GM12878 (cell line): ENCODE results near the gene NHSL2. TPM values are rescaled to one million over a fixed set of nuclear protein-coding genes. Genes with fewer than 3 reads are reported as not detected.

ENCODE experiments used
- ATAC-seq: fragments of 200-7000 bp; cut with Tn5 transposase; 3 replicates; pipeline ENCODE4 v1.9.1; 2020; ENCODE audit warnings: mild to moderate bottlenecking, moderate library complexity
- BruUV-seq: library from RNA; stranded (reverse); fragments of 400-500 nt; replicated peaks from 2 replicates; lab custom pipeline; 2021; lab: Mats Ljungman, UMichigan
- CTCF ChIA-PET: fragments of 300-600 bp; sonication (Branson Sonifier 250); formaldehyde crosslinking; extraction: SDS; loops from one replicate; lab custom pipeline; 2021; ENCODE audit warnings: inconsistent platforms; lab: Yijun Ruan, JAX
- POLR2A ChIA-PET: fragments of 350-600 bp; formaldehyde crosslinking; extraction: SDS; loops from one replicate; lab custom pipeline; 2021; ENCODE audit warnings: inconsistent platforms; lab: Charles Lee
- RAD21 ChIA-PET: fragments of 300-600 bp; sonication (Branson Sonifier 250); formaldehyde crosslinking; loops from one replicate; lab custom pipeline; 2023; ENCODE audit warnings: antibody characterized with exemption; ENCODE audit not compliant: unreplicated experiment; lab: Charles Lee
- SMC1A ChIA-PET: fragments of 300-600 bp; sonication (Branson Sonifier 250); formaldehyde crosslinking; loops from one replicate; lab custom pipeline; 2023; ENCODE audit not compliant: unreplicated experiment, uncharacterized antibody; lab: Charles Lee
- DNase-seq: peaks from one replicate; pipeline ENCODE4 v3.0.0-alpha.2; 2011; ENCODE audit warnings: low read depth, low spot score
- FAIRE-seq: peaks from 3 replicates; lab custom pipeline; 2011; peaks lifted over from hg19 to GRCh38; lab: Jason Lieb, UNC
- H2AFZ ChIP-seq: 2 replicates; pipeline ENCODE4 v1.6.0; 2011; ENCODE audit warnings: low read depth, low read length, control low read depth; ENCODE audit not compliant: control insufficient read depth
- H3K27ac ChIP-seq: 2 replicates; pipeline ENCODE4 v1.5.1; 2011; ENCODE audit warnings: control low read depth; ENCODE audit not compliant: control insufficient read depth, insufficient read depth
- H3K27me3 ChIP-seq, 2 experiments: replicated peaks in 1 of 2; 2 replicates each; pipeline versions ENCODE4 v1.6.0 to v1.6.1; 2011; ENCODE audit warnings: low read length in 1 of 2; ENCODE audit not compliant: control insufficient read depth in 2 of 2, insufficient read depth in 2 of 2
- H3K36me3 ChIP-seq, 2 experiments: 2 replicates each; pipeline ENCODE4 v1.5.1; 2011; ENCODE audit warnings: low read length in 1 of 2; ENCODE audit not compliant: control insufficient read depth in 2 of 2, insufficient read depth in 2 of 2
- H3K4me1 ChIP-seq: 2 replicates; pipeline ENCODE4 v1.6.1; 2011; ENCODE audit warnings: mild to moderate bottlenecking, low read length, moderate library complexity, mixed read lengths; ENCODE audit not compliant: control insufficient read depth, insufficient read depth
- H3K4me2 ChIP-seq: 2 replicates; pipeline ENCODE4 v1.6.0; 2011; ENCODE audit warnings: control low read depth; ENCODE audit not compliant: control insufficient read depth, insufficient read depth
- H3K4me3 ChIP-seq: fragments of 200-600 bp; sonication (generic); 2 replicates; pipeline ENCODE4 v1.5.1; 2016
- H3K79me2 ChIP-seq: 2 replicates; pipeline ENCODE4 v1.6.0; 2011; ENCODE audit warnings: low read length; ENCODE audit not compliant: control insufficient read depth, insufficient read depth
- H3K9ac ChIP-seq: 2 replicates; pipeline ENCODE4 v1.8.0; 2011; ENCODE audit warnings: low read length, control low read depth, mixed read lengths; ENCODE audit not compliant: control insufficient read depth, insufficient read depth
- H3K9me3 ChIP-seq: replicated peaks from 3 replicates; pipeline ENCODE4 v1.5.1; 2011; ENCODE audit warnings: mild to moderate bottlenecking, low read length; ENCODE audit not compliant: control insufficient read depth, insufficient read depth
- H4K20me1 ChIP-seq: 2 replicates; pipeline ENCODE4 v1.6.0; 2011; ENCODE audit not compliant: control insufficient read depth, insufficient read depth
- ASH2L ChIP-seq: fragments of 300-600, 200-600 bp; sonication (generic); IDR thresholded peaks from 2 replicates; pipeline ENCODE4 v1.6.1; 2017; ENCODE audit warnings: low read depth, mild to moderate bottlenecking, borderline replicate concordance
- DPF2 ChIP-seq: fragments of 450-650 bp; IDR thresholded peaks from 2 replicates; pipeline ENCODE4 v1.6.1; 2017; ENCODE audit warnings: mild to moderate bottlenecking
- EED ChIP-seq: sonication (generic); IDR thresholded peaks from 2 replicates; pipeline ENCODE4 v1.6.1; 2016; ENCODE audit warnings: antibody characterized with exemption, low read depth
- FOXK2 ChIP-seq: fragments of 450-650 bp; IDR thresholded peaks from 2 replicates; pipeline ENCODE4 v1.6.1; 2017; ENCODE audit warnings: mild to moderate bottlenecking, moderate library complexity
- HCFC1 ChIP-seq: fragments of 150-350 bp; IDR thresholded peaks from 2 replicates; pipeline ENCODE4 v1.6.1; 2014; ENCODE audit warnings: low read length
- HDGF ChIP-seq: fragments of 450-650 bp; IDR thresholded peaks from 2 replicates; pipeline ENCODE4 v1.6.1; 2016; ENCODE audit warnings: antibody characterized with exemption
- KAT2A ChIP-seq: conservative IDR thresholded peaks from 2 replicates; pipeline ENCODE4 v1.6.1; 2011; ENCODE audit warnings: low read depth, low read length; ENCODE audit not compliant: control insufficient read depth
- NFIC ChIP-seq: IDR thresholded peaks from 2 replicates; pipeline ENCODE4 v1.6.1; 2012; ENCODE audit warnings: low read depth, mild to moderate bottlenecking, inconsistent platforms, low read length, moderate library complexity
- NRF1 ChIP-seq: conservative IDR thresholded peaks from 2 replicates; pipeline ENCODE4 v1.6.1; 2011; ENCODE audit warnings: mild to moderate bottlenecking, low read depth, low read length, improper control_type of control experiment
- POLR2AphosphoS2 ChIP-seq: IDR thresholded peaks from 2 replicates; pipeline ENCODE4 v1.6.1; 2011; ENCODE audit warnings: low read depth, mild to moderate bottlenecking, low read length, improper control_type of control experiment, moderate library complexity
- POU2F2 ChIP-seq: IDR thresholded peaks from 3 replicates; pipeline ENCODE4 v1.6.1; 2011; ENCODE audit warnings: low read depth, mild to moderate bottlenecking, low read length, borderline replicate concordance
- SREBF2 ChIP-seq: IDR thresholded peaks from 2 replicates; pipeline ENCODE4 v1.6.1; 2012; ENCODE audit warnings: mild to moderate bottlenecking, low read length
- TARDBP ChIP-seq: IDR thresholded peaks from 2 replicates; pipeline ENCODE4 v1.6.1; 2016; ENCODE audit warnings: borderline replicate concordance
- TCF7 ChIP-seq: IDR thresholded peaks from 2 replicates; pipeline ENCODE4 v1.6.1; 2014; ENCODE audit warnings: antibody characterized with exemption, borderline replicate concordance
- YY1 ChIP-seq: IDR thresholded peaks from 2 replicates; pipeline ENCODE4 v1.6.1; 2011; ENCODE audit warnings: low read depth, mild to moderate bottlenecking, low read length
- WGBS: methylation state at CpG from one replicate; pipeline ENCODE4 v1.1.6; 2016; ENCODE audit warnings: low lambda C conversion rate; ENCODE audit not compliant: insufficient replicate concordance, insufficient coverage; ENCODE audit errors: missing lambda C conversion rate; 5-methylcytosine and 5-hydroxymethylcytosine counted together
- in situ Hi-C: fragments of 300-500 bp; cut with MboI; formaldehyde crosslinking; loops from 9 replicates; pipeline ENCODE4 v1.14.3; 2018; ENCODE audit warnings: mixed read lengths
- intact Hi-C: fragments of 100-400 bp; cut with micrococcal nuclease; formaldehyde crosslinking; loops from one replicate; pipeline ENCODE4 v1.14.2; 2022; ENCODE audit not compliant: unreplicated experiment
- polyA plus RNA-seq, 11 experiments: library from polyadenylated mRNA; depleted of rRNA in 4 of 11; unstranded in 6 of 11; stranded (reverse) in 5 of 11; fragments of >200 nt; fragmentation: Nextera tagmentation in 4 of 11; fragmentation: Illumina TruSeq in 1 of 11; extraction: Ambion mirVana in 4 of 11; extraction: Trizol in 1 of 11; gene quantifications; 1 replicate in 1 of 11; 2 replicates in 10 of 11; pipeline versions ENCODE4 v1.2.1 to v1.2.3, GENCODE V29; 2011 to 2016; ENCODE audit warnings: inconsistent platforms in 2 of 11, missing spikeins in 2 of 11, low read depth in 1 of 11
- total RNA-seq, 4 experiments: library from RNA; depleted of rRNA in 3 of 4; stranded (reverse); fragments of >200 nt in 3 of 4; fragmentation: Illumina TruSeq in 1 of 4; extraction: Trizol in 1 of 4; gene quantifications; 2 replicates each; pipeline versions ENCODE4 v1.2.1 to v1.2.3, GENCODE V29; 2013 to 2021
- TF ChIP-seq, protein P1 (sequence below): fragments of 450-650 bp; IDR thresholded peaks from 2 replicates; pipeline ENCODE4 v1.6.1; 2017; ENCODE audit warnings: mild to moderate bottlenecking, moderate library complexity

Gene NHSL2
- total and polyA plus RNA-seq, 10 of the 15 experiments (the other 5 are each of a cell fraction or from before 2014, with no cell fraction given), result 0.05 to 0.53 (median 0.07) TPM; not detected in 2

DNA sequence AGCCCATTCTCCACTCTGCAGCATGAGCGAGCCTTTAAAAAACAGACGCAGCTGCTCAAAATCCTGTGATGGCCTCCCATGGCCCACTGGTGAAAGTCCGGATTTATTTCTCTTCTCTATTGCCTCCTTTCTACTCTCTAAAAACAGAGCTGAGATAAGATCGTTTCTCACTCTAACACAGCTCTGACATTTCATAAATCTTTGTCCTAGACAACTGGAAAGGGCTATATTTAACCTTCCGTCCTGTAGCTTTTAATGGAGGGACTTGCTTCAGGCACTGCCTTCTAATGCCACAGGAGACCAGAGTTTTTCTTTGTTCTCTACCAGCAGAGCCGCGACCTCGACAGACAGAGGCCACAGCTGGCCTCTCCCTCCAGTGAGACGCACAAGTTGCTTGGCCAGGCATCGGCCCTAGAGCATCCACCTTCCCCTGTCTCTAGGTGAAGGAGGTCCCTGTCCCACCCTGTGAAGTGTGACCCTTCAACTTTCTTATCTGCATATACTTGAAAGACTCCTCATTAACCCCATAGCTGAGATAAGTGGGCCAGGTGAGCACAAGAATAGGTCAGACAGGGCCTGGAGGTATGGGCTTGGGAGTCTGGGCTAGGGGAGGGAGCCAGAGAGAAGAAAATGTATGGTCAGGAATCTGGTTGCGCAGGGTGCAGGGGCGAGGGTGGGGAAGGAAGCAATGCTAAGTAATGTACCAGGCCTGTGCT, 171.1 kb downstream of the NHSL2 start:
- no peak for ATAC-seq
- ChIA-PET SMC1A (no interaction called here), RAD21 (no interaction called here)
- Histone ChIP-seq H3K27ac (no peak overlapping the region), H4K20me1 (no peaks in the 10 kb centered on the region), H3K4me3 (no peak overlapping the region), H3K27me3 (peaks cover 0 to 2% of the 10 kb centered on the region in 2 experiments; a peak in 1 of 4 replicates), H3K79me2 (no peaks in the 10 kb centered on the region)
- in situ Hi-C loops, result no loop called here
- DNase-seq, result no peak
- 50% methylated on average over 12 of the region's 12 CpGs for WGBS
- no TSS peak for BruUV-seq
- TF ChIP-seq SREBF2 (no peak), POLR2AphosphoS2 (no peak)
- TF ChIP-seq, all 136 proteins: peak for 0
- no peaks in the 10 kb centered on the region for H3K9me3 ChIP-seq
- H3K4me2 ChIP-seq, result no peak overlapping the region
- no peaks in the 10 kb centered on the region for H3K36me3 ChIP-seq
- intact Hi-C loops, result no loop called here
- no peak overlapping the region for H3K9ac ChIP-seq
- ChIA-PET CTCF (interaction anchor here (0.7 to 0.8 kb wide), 2 partner anchors 8 to 44 kb away, joined by 3 read pairs; no protein-coding TSS in a partner anchor), POLR2A (no interaction called here)
- no peak overlapping the region for H2AFZ ChIP-seq
- no peak for FAIRE-seq
- no peaks in the 10 kb centered on the region for H3K4me1 ChIP-seq

DNA sequence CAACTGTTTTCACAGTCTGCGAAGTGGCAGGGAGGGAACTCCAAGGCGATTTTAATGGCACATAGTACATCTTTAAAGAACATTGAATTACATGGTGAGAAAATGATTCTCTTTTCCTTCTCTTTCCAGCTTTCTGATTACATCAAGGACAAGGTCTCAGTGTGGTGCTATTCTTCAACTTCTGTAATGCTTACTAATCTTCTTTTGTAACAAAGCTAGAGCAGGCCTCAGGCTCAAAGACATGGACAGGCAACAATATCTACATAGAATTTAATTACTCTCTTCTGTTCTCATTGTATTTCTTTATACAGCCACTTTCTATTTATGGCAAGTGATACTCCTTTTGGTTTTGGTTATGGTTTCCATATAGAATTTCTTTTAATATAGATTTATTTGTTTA, 172.6 kb downstream of the NHSL2 start:
- H4K20me1 ChIP-seq, result no peaks in the 10 kb centered on the region
- FAIRE-seq (no peak), ATAC-seq (no peak), DNase-seq (no peak)
- no peak overlapping the region for H3K4me3 ChIP-seq
- intact Hi-C loops (no loop called here), in situ Hi-C loops (no loop called here)
- BruUV-seq, result no TSS peak
- H3K4me2 ChIP-seq, result no peak overlapping the region
- CTCF ChIA-PET, result no interaction called here
- RAD21 ChIA-PET, result no interaction called here
- H3K27ac ChIP-seq, result no peak overlapping the region
- SMC1A ChIA-PET, result no interaction called here
- H3K27me3 ChIP-seq, result peaks cover 0 to 2% of the 10 kb centered on the region in 2 experiments; a peak in 1 of 4 replicates
- no peaks in the 10 kb centered on the region for H3K36me3 ChIP-seq
- H3K9ac ChIP-seq, result no peak overlapping the region
- 52% methylated on average over 2 of the region's 2 CpGs for WGBS
- H3K79me2 ChIP-seq, result no peaks in the 10 kb centered on the region
- no peak overlapping the region for H2AFZ ChIP-seq
- no peaks in the 10 kb centered on the region for H3K4me1 ChIP-seq
- POLR2A ChIA-PET, result no interaction called here
- no peaks in the 10 kb centered on the region for H3K9me3 ChIP-seq
- TF ChIP-seq ASH2L (no peak), TARDBP (no peak), POU2F2 (no peak), YY1 (no peak), HCFC1 (no peak), EED (no peak), TCF7 (no peak), FOXK2 (no peak), NFIC (no peak), DPF2 (no peak), HDGF (no peak), NRF1 (no peak), KAT2A (no peak)
- TF ChIP-seq, protein P1, sequence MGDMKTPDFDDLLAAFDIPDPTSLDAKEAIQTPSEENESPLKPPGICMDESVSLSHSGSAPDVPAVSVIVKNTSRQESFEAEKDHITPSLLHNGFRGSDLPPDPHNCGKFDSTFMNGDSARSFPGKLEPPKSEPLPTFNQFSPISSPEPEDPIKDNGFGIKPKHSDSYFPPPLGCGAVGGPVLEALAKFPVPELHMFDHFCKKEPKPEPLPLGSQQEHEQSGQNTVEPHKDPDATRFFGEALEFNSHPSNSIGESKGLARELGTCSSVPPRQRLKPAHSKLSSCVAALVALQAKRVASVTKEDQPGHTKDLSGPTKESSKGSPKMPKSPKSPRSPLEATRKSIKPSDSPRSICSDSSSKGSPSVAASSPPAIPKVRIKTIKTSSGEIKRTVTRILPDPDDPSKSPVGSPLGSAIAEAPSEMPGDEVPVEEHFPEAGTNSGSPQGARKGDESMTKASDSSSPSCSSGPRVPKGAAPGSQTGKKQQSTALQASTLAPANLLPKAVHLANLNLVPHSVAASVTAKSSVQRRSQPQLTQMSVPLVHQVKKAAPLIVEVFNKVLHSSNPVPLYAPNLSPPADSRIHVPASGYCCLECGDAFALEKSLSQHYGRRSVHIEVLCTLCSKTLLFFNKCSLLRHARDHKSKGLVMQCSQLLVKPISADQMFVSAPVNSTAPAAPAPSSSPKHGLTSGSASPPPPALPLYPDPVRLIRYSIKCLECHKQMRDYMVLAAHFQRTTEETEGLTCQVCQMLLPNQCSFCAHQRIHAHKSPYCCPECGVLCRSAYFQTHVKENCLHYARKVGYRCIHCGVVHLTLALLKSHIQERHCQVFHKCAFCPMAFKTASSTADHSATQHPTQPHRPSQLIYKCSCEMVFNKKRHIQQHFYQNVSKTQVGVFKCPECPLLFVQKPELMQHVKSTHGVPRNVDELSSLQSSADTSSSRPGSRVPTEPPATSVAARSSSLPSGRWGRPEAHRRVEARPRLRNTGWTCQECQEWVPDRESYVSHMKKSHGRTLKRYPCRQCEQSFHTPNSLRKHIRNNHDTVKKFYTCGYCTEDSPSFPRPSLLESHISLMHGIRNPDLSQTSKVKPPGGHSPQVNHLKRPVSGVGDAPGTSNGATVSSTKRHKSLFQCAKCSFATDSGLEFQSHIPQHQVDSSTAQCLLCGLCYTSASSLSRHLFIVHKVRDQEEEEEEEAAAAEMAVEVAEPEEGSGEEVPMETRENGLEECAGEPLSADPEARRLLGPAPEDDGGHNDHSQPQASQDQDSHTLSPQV, result no peak
